ENCODE measurements around the gene PLK5.
"Not testable (repeated sequence)": the region's sequence is repeated elsewhere in the genome, so short reads cannot be mapped to it uniquely, and the experiment has no call there.

Gene PLK5

GRCh38 chr19:1526979-1527649, 3.2 kb downstream of the PLK5 start:
- no peak for DNase-seq

GRCh38 chr19:1527650-1528309, 3.9 kb downstream of the PLK5 start:
- DNase-seq, result no peak

GRCh38 chr19:1528596-1529429, 4.9 kb downstream of the PLK5 start:
- DNase-seq, result no peak

GRCh38 chr19:1529430-1529816, 5.5 kb downstream of the PLK5 start:
- no peak for DNase-seq

GRCh38 chr19:1530856-1531255, 7.0 kb downstream of the PLK5 start:
- DNase-seq, result not testable (repeated sequence)

- DNase-seq, result no peak
Observed at GRCh38 chr19:1531587-1531986, 7.7 kb downstream of the PLK5 start.

GRCh38 chr19:1532003-1532402, 8.1 kb downstream of the PLK5 start:
- DNase-seq, result no peak

GRCh38 chr19:1533510-1534150, 9.8 kb downstream of the PLK5 start:
- no peak for DNase-seq

GRCh38 chr19:1534972-1535371, 11.1 kb downstream of the PLK5 start:
- DNase-seq, result no peak

- not testable (repeated sequence) for DNase-seq
Observed at GRCh38 chr19:1535699-1536098, 11.8 kb downstream of the PLK5 start.

- no peak for DNase-seq
Observed at GRCh38 chr19:1538978-1539377, 15.1 kb downstream of the PLK5 start.

- not testable (repeated sequence) for DNase-seq
Observed at GRCh38 chr19:1539749-1540148, 15.9 kb downstream of the PLK5 start.

GRCh38 chr19:1540365-1540925, 16.6 kb downstream of the PLK5 start:
- no peak for DNase-seq

- no peak for DNase-seq
Observed at GRCh38 chr19:1549332-1549945, 25.6 kb downstream of the PLK5 start.

- DNase-seq, result no peak
Observed at GRCh38 chr19:1551068-1552040, 27.5 kb downstream of the PLK5 start.

- DNase-seq, result no peak
Observed at GRCh38 chr19:1553415-1553814, 29.5 kb downstream of the PLK5 start.

- DNase-seq, result no peak
Observed at GRCh38 chr19:1554968-1555367, 31.1 kb downstream of the PLK5 start.

- DNase-seq, result no peak
Observed at GRCh38 chr19:1555487-1556389, 31.9 kb downstream of the PLK5 start.

- DNase-seq, result no peak
Observed at GRCh38 chr19:1556390-1557070, 32.7 kb downstream of the PLK5 start.

GRCh38 chr19:1558552-1558951, 34.7 kb downstream of the PLK5 start:
- no peak for DNase-seq
